Chondrocyte (in vitro differentiated cells): ENCODE data around the gene EPDR1. TPM values are rescaled to one million over a fixed set of nuclear protein-coding genes. Genes with fewer than 3 reads are reported as not detected.

Experiments used
- DNase-seq: peaks from one replicate; pipeline ENCODE4 v3.0.0; 2021; ENCODE audit warnings: mixed read lengths, low spot score
- H3K27ac Mint-ChIP-seq: one replicate; pipeline ENCODE4 v1.8.0; 2021; ENCODE audit warnings: mild to moderate bottlenecking, moderate library complexity, mixed read lengths; ENCODE audit not compliant: unreplicated experiment
- H3K27me3 Mint-ChIP-seq: 2 replicates; pipeline ENCODE4 v1.8.0; 2021; ENCODE audit warnings: low read depth, mixed read lengths
- H3K36me3 Mint-ChIP-seq: 2 replicates; pipeline ENCODE4 v1.8.0; 2021; ENCODE audit warnings: low read depth, mixed read lengths
- H3K4me1 Mint-ChIP-seq: 2 replicates; pipeline ENCODE4 v1.8.0; 2021; ENCODE audit warnings: low read depth, mild to moderate bottlenecking, mixed read lengths
- H3K4me3 Mint-ChIP-seq: one replicate; pipeline ENCODE4 v1.8.0; 2021; ENCODE audit warnings: mild to moderate bottlenecking, moderate library complexity, mixed read lengths; ENCODE audit not compliant: unreplicated experiment
- H3K9me3 Mint-ChIP-seq: 2 replicates; pipeline ENCODE4 v1.8.0; 2021; ENCODE audit warnings: low read depth, mixed read lengths
- CTCF ChIP-seq: fragments of 200-600 bp; sonication (generic); IDR thresholded peaks from 2 replicates; pipeline ENCODE4 v1.5.0; 2021; ENCODE audit warnings: antibody characterized with exemption, mild to moderate bottlenecking, moderate library complexity
- total RNA-seq: library from RNA; stranded (reverse); gene quantifications from 3 replicates; pipeline ENCODE4 v1.2.1, GENCODE V29; 2021

The EPDR1 gene
- total RNA-seq, 1 donor from 2014 or later = 28.9 TPM

- no peaks in the 10 kb centered on the region for H3K9me3 Mint-ChIP-seq
- H3K4me1 Mint-ChIP-seq = peaks cover 18% of the 10 kb centered on the region
- peak overlapping the region; percentile 66 for H3K4me3 Mint-ChIP-seq
- no peak overlapping the region for H3K27ac Mint-ChIP-seq
- H3K36me3 Mint-ChIP-seq = no peaks in the 10 kb centered on the region
- no peak for DNase-seq
- peaks cover 41% of the 10 kb centered on the region for H3K27me3 Mint-ChIP-seq
- TF ChIP-seq CTCF = no peak
Measured at GRCh38 chr7:37916017-37916672, 4.3 kb upstream of the EPDR1 start.

- Mint-ChIP-seq H3K4me1 (peaks cover 26% of the 10 kb centered on the region), H3K36me3 (no peaks in the 10 kb centered on the region), H3K9me3 (no peaks in the 10 kb centered on the region), H3K4me3 (peak within 1 kb of the TSS; percentile 66), H3K27ac (no peak within 1 kb of the TSS), H3K27me3 (peaks cover 40% of the 10 kb centered on the region)
- peak; percentile 86 for TF ChIP-seq CTCF
- no peak for DNase-seq
Measured at GRCh38 chr7:37916673-37917660, 3.5 kb upstream of the EPDR1 start, which contains the start of gene SFRP4. TSS of gene SFRP4 (minus strand) at chr7:37916817. CDS start at chr7:37916537, 280 bp downstream.

- H3K27me3 Mint-ChIP-seq = peaks cover 37% of the 10 kb centered on the region
- no peak overlapping the region for H3K27ac Mint-ChIP-seq
- no peak overlapping the region for H3K4me3 Mint-ChIP-seq
- TF ChIP-seq CTCF = peak; percentile 21
- peaks cover 1% of the 10 kb centered on the region for H3K36me3 Mint-ChIP-seq
- peaks cover 27% of the 10 kb centered on the region for H3K4me1 Mint-ChIP-seq
- no peak for DNase-seq
- no peaks in the 10 kb centered on the region for H3K9me3 Mint-ChIP-seq
Measured at GRCh38 chr7:37918526-37918925, 1.9 kb upstream of the EPDR1 start.

GRCh38 chr7:37920849-37921805, 687 bp downstream of the EPDR1 start:
- H3K27ac Mint-ChIP-seq = peak overlapping the region; percentile 85
- peak; percentile 43 for TF ChIP-seq CTCF
- DNase-seq = no peak
- H3K4me1 Mint-ChIP-seq = peaks cover 26% of the 10 kb centered on the region
- H3K36me3 Mint-ChIP-seq = peaks cover 5% of the 10 kb centered on the region
- H3K27me3 Mint-ChIP-seq = peaks cover 31% of the 10 kb centered on the region
- H3K9me3 Mint-ChIP-seq = peaks cover 13% of the 10 kb centered on the region
- peak overlapping the region; percentile 85 for H3K4me3 Mint-ChIP-seq
